Calu3 (cell line): ENCODE results near the gene MLXIP. TPM values are rescaled to one million over a fixed set of nuclear protein-coding genes. Genes with fewer than 3 reads are reported as not detected.

Experiments
- BruUV-seq: library from RNA; stranded (reverse); fragments of 400-500 nt; replicated peaks from 2 replicates; lab custom pipeline; 2021; lab: Mats Ljungman, UMichigan
- CTCF ChIA-PET: fragments of 300-600 bp; sonication (Branson Sonifier 250); formaldehyde crosslinking; loops from one replicate; lab custom pipeline; 2022; ENCODE audit warnings: antibody characterized with exemption; lab: Charles Lee
- DNase-seq: peaks from one replicate; pipeline ENCODE4 v3.0.0; 2022
- H3K27ac Mint-ChIP-seq: one replicate; pipeline ENCODE4 v1.8.0; 2022; ENCODE audit warnings: mixed read lengths; ENCODE audit not compliant: unreplicated experiment
- H3K27me3 Mint-ChIP-seq: one replicate; pipeline ENCODE4 v1.8.0; 2022; ENCODE audit warnings: mixed read lengths; ENCODE audit not compliant: unreplicated experiment
- H3K36me3 Mint-ChIP-seq: one replicate; pipeline ENCODE4 v1.8.0; 2022; ENCODE audit warnings: mild to moderate bottlenecking, moderate library complexity, mixed read lengths; ENCODE audit not compliant: insufficient read depth, unreplicated experiment
- H3K4me1 Mint-ChIP-seq: one replicate; pipeline ENCODE4 v1.8.0; 2022; ENCODE audit warnings: mild to moderate bottlenecking, low read depth, mixed read lengths; ENCODE audit not compliant: unreplicated experiment
- H3K4me3 Mint-ChIP-seq: one replicate; pipeline ENCODE4 v1.8.0; 2022; ENCODE audit warnings: mild to moderate bottlenecking, low read depth, moderate library complexity, mixed read lengths; ENCODE audit not compliant: unreplicated experiment
- H3K9me3 Mint-ChIP-seq: one replicate; pipeline ENCODE4 v1.8.0; 2022; ENCODE audit warnings: low read depth, mixed read lengths; ENCODE audit not compliant: unreplicated experiment
- intact Hi-C: fragments of 100-400 bp; cut with micrococcal nuclease; formaldehyde crosslinking; loops from one replicate; pipeline ENCODE4 v1.10.0; 2022; ENCODE audit not compliant: unreplicated experiment
- total RNA-seq: library from RNA; stranded (reverse); gene quantifications from 2 replicates; pipeline ENCODE4 v1.2.3, GENCODE V29; 2022
- TF ChIP-seq, protein P1 (sequence below): fragments of 200-600 bp; IDR thresholded peaks from one replicate; pipeline ENCODE4 v1.8.0; 2022; ENCODE audit warnings: antibody characterized with exemption; ENCODE audit not compliant: unreplicated experiment

The MLXIP gene
- total RNA-seq, 1 experiment from 2014 or later = 55.3 TPM

DNA sequence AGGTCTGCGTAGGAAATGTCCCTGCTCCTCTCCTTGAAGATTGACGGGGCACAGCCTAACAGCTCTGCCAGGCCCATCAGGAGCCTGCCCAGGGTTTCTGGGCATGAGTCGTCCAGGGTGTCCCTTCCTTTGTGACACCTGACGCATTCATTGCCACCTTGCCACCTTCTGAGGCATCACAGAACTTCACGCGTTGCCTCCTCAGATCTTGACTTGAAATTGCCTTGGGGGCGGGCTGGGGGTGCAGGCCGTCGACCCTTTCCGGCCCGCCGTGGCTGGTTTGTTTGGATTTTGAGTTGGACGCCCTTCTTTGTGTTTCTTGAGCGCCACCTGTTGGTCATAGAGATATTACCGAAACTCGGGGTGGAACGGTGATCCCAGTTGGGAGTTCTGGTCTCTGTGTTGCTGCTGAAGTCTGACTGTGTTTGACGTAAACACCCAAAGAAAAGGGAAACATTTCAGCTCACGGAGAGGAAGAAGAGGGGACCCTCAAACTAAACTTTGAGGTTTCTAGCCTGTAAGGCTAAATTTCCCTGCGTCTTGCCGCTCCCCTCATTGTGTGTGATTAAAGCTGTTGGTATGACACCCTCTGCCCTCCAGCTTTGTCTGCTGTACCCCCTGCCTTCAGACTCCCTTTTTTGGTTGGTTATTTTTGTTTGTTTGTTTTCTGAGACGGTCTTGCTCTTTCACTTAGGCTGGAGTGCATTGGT is 44.6 kb downstream of the MLXIP start:
- Mint-ChIP-seq H3K36me3 (peaks cover 4% of the 10 kb centered on the region), H3K27ac (peak overlapping the region; percentile 1), H3K9me3 (no peaks in the 10 kb centered on the region), H3K27me3 (no peaks in the 10 kb centered on the region), H3K4me3 (peak overlapping the region; percentile 5), H3K4me1 (peaks cover 27% of the 10 kb centered on the region)
- DNase-seq = peak; percentile 81
- TF ChIP-seq, protein P1, sequence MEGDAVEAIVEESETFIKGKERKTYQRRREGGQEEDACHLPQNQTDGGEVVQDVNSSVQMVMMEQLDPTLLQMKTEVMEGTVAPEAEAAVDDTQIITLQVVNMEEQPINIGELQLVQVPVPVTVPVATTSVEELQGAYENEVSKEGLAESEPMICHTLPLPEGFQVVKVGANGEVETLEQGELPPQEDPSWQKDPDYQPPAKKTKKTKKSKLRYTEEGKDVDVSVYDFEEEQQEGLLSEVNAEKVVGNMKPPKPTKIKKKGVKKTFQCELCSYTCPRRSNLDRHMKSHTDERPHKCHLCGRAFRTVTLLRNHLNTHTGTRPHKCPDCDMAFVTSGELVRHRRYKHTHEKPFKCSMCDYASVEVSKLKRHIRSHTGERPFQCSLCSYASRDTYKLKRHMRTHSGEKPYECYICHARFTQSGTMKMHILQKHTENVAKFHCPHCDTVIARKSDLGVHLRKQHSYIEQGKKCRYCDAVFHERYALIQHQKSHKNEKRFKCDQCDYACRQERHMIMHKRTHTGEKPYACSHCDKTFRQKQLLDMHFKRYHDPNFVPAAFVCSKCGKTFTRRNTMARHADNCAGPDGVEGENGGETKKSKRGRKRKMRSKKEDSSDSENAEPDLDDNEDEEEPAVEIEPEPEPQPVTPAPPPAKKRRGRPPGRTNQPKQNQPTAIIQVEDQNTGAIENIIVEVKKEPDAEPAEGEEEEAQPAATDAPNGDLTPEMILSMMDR = no peak
- CTCF ChIA-PET = interaction anchor here (0.6 to 2.3 kb wide), 7 partner anchors 12 to 71 kb away, joined by 3 to 20 read pairs (median 4); partner anchors contain the start of gene MLXIP
- BruUV-seq = no TSS peak
- intact Hi-C loops = loop anchor here (1.0 to 5.0 kb wide), 2 partner anchors 69 to 426 kb away; no protein-coding TSS in a partner anchor

GRCh38 chr12:122123761-122124145 is 45.2 kb downstream of the MLXIP start:
- TF ChIP-seq, protein P1 = no peak
- peaks cover 4% of the 10 kb centered on the region for H3K36me3 Mint-ChIP-seq
- no peaks in the 10 kb centered on the region for H3K9me3 Mint-ChIP-seq
- no peaks in the 10 kb centered on the region for H3K27me3 Mint-ChIP-seq
- no TSS peak for BruUV-seq
- peaks cover 26% of the 10 kb centered on the region for H3K4me1 Mint-ChIP-seq
- intact Hi-C loops = loop anchor here (1.0 to 5.0 kb wide), 2 partner anchors 69 to 426 kb away; no protein-coding TSS in a partner anchor
- CTCF ChIA-PET = interaction anchor here (0.6 to 2.3 kb wide), 6 partner anchors 11 to 72 kb away, joined by 3 to 20 read pairs (median 6); no protein-coding TSS in a partner anchor
- no peak for DNase-seq
- H3K4me3 Mint-ChIP-seq = no peak overlapping the region
- peak overlapping the region; percentile 1 for H3K27ac Mint-ChIP-seq

GRCh38 chr12:122124370-122124769 is 45.8 kb downstream of the MLXIP start:
- TF ChIP-seq, protein P1 = no peak
- H3K4me1 Mint-ChIP-seq = peaks cover 26% of the 10 kb centered on the region
- no peak for DNase-seq
- H3K27ac Mint-ChIP-seq = no peak overlapping the region
- H3K4me3 Mint-ChIP-seq = no peak overlapping the region
- CTCF ChIA-PET = interaction anchor here (0.6 to 2.3 kb wide), 5 partner anchors 43 to 222 kb away, joined by 3 to 20 read pairs (median 4); no protein-coding TSS in a partner anchor
- H3K36me3 Mint-ChIP-seq = peaks cover 4% of the 10 kb centered on the region
- H3K27me3 Mint-ChIP-seq = no peaks in the 10 kb centered on the region
- H3K9me3 Mint-ChIP-seq = no peaks in the 10 kb centered on the region
- intact Hi-C loops = loop anchor here (5.0 kb wide), 1 partner anchor 427 kb away; no protein-coding TSS in a partner anchor
- no TSS peak for BruUV-seq

- peaks cover 4% of the 10 kb centered on the region for H3K36me3 Mint-ChIP-seq
- CTCF ChIA-PET = interaction anchor here (0.5 to 1.0 kb wide), 2 partner anchors 45 to 87 kb away, joined by 3 read pairs; no protein-coding TSS in a partner anchor
- no peak overlapping the region for H3K27ac Mint-ChIP-seq
- BruUV-seq = no TSS peak
- no peaks in the 10 kb centered on the region for H3K27me3 Mint-ChIP-seq
- no peak for DNase-seq
- H3K9me3 Mint-ChIP-seq = no peaks in the 10 kb centered on the region
- peaks cover 26% of the 10 kb centered on the region for H3K4me1 Mint-ChIP-seq
- intact Hi-C loops = no loop called here
- TF ChIP-seq, protein P1 = no peak
- no peak overlapping the region for H3K4me3 Mint-ChIP-seq
Observed at GRCh38 chr12:122125452-122126341, 47.1 kb downstream of the MLXIP start.
